WTC11 (cell line): ENCODE data around the gene TSSK2. TPM values are rescaled to one million over a fixed set of nuclear protein-coding genes. Genes with fewer than 3 reads are reported as not detected.

ENCODE experiments used
- ATAC-seq: fragments of 200-7000 bp; cut with Tn5 transposase; 2 replicates; pipeline ENCODE4 v1.10.0; 2021; ENCODE audit warnings: mild to moderate bottlenecking, moderate library complexity
- CTCF ChIA-PET: fragments of 300-600 bp; sonication (Branson Sonifier 250); formaldehyde crosslinking; loops from one replicate; lab custom pipeline; 2021; ENCODE audit warnings: antibody characterized with exemption; lab: Charles Lee
- POLR2A ChIA-PET: fragments of 350-600 bp; sonication (Branson Sonifier 250); formaldehyde crosslinking; loops from one replicate; lab custom pipeline; 2021; ENCODE audit warnings: antibody characterized with exemption; lab: Charles Lee
- DNase-seq: peaks from one replicate; pipeline ENCODE4 v3.0.0; 2021; ENCODE audit warnings: low spot score
- H3K27ac Mint-ChIP-seq: 2 replicates; pipeline ENCODE4 v1.8.0; 2021; ENCODE audit warnings: mixed read lengths
- H3K27me3 Mint-ChIP-seq: 2 replicates; pipeline ENCODE4 v1.8.0; 2021; ENCODE audit warnings: low read depth, mild to moderate bottlenecking, moderate library complexity, mixed read lengths
- H3K36me3 Mint-ChIP-seq: 2 replicates; pipeline ENCODE4 v1.8.0; 2021; ENCODE audit warnings: mixed read lengths
- H3K4me1 Mint-ChIP-seq: 2 replicates; pipeline ENCODE4 v1.8.0; 2022; ENCODE audit warnings: mixed read lengths
- H3K4me3 Mint-ChIP-seq: 2 replicates; pipeline ENCODE4 v1.8.0; 2021; ENCODE audit warnings: mild to moderate bottlenecking, moderate library complexity, mixed read lengths
- H3K9me3 Mint-ChIP-seq: 2 replicates; pipeline ENCODE4 v1.8.0; 2021; ENCODE audit warnings: mixed read lengths
- ATF1 ChIP-seq: sonication (generic); formaldehyde crosslinking; IDR thresholded peaks from 2 replicates; pipeline ENCODE4 v1.8.1; 2023; ENCODE audit warnings: mild to moderate bottlenecking, moderate library complexity, missing genetic modification reagents
- CREM ChIP-seq: sonication (generic); formaldehyde crosslinking; IDR thresholded peaks from 2 replicates; pipeline ENCODE4 v1.8.1; 2022; ENCODE audit warnings: mild to moderate bottlenecking, missing genetic modification reagents, moderate library complexity
- ETV6 ChIP-seq: sonication (generic); formaldehyde crosslinking; IDR thresholded peaks from 2 replicates; pipeline ENCODE4 v1.8.1; 2022; ENCODE audit warnings: mild to moderate bottlenecking, missing genetic modification reagents
- FOXK1 ChIP-seq: sonication (generic); formaldehyde crosslinking; IDR thresholded peaks from 2 replicates; pipeline ENCODE4 v1.8.0; 2022; ENCODE audit warnings: mild to moderate bottlenecking, moderate library complexity, missing genetic modification reagents
- GTF2I ChIP-seq: fragments of 250-450 bp; sonication (Bioruptor Pico); conservative IDR thresholded peaks from 2 replicates; pipeline ENCODE4 v1.4.0; 2021; ENCODE audit warnings: mild to moderate bottlenecking
- HMGA2 ChIP-seq: fragments of 250-450 bp; sonication (Bioruptor Pico); IDR thresholded peaks from 2 replicates; pipeline ENCODE4 v1.4.0; 2021; ENCODE audit warnings: mild to moderate bottlenecking, moderate library complexity
- IRF1 ChIP-seq: sonication (generic); formaldehyde crosslinking; IDR thresholded peaks from 2 replicates; pipeline ENCODE4 v1.8.0; 2023; ENCODE audit warnings: missing genetic modification reagents
- MLX ChIP-seq: sonication (generic); formaldehyde crosslinking; IDR thresholded peaks from 2 replicates; pipeline ENCODE4 v1.8.1; 2023; ENCODE audit warnings: mild to moderate bottlenecking, missing genetic modification reagents, moderate library complexity
- MXD4 ChIP-seq: fragments of 250-450 bp; sonication (Bioruptor Pico); IDR thresholded peaks from 2 replicates; pipeline ENCODE4 v1.8.0; 2021; ENCODE audit warnings: mild to moderate bottlenecking, moderate library complexity, borderline replicate concordance
- TCF7 ChIP-seq: sonication (generic); formaldehyde crosslinking; IDR thresholded peaks from 2 replicates; pipeline ENCODE4 v1.8.0; 2022; ENCODE audit warnings: mild to moderate bottlenecking, low read depth, missing genetic modification reagents, moderate library complexity
- TP53 ChIP-seq: sonication (generic); formaldehyde crosslinking; IDR thresholded peaks from 2 replicates; pipeline ENCODE4 v1.8.1; 2023; ENCODE audit warnings: mild to moderate bottlenecking, missing genetic modification reagents
- ZBTB43 ChIP-seq: sonication (generic); formaldehyde crosslinking; IDR thresholded peaks from 2 replicates; pipeline ENCODE4 v1.8.1; 2023; ENCODE audit warnings: mild to moderate bottlenecking, missing genetic modification reagents
- total RNA-seq: library from RNA; stranded (reverse); gene quantifications from 3 replicates; pipeline ENCODE4 v1.2.3, GENCODE V29; 2021
- TF ChIP-seq, protein P1 (sequence below): fragments of 200-600 bp; IDR thresholded peaks from 2 replicates; pipeline ENCODE4 v1.8.0; 2022; ENCODE audit warnings: antibody characterized with exemption
- TF ChIP-seq, protein P2 (sequence below): fragments of 250-450 bp; sonication (Bioruptor Pico); IDR thresholded peaks from 2 replicates; pipeline ENCODE4 v1.9.0; 2021; ENCODE audit warnings: moderate library complexity, mild to moderate bottlenecking, inconsistent platforms, borderline replicate concordance
- TF ChIP-seq, protein P3 (sequence below): fragments of 250-450 bp; sonication (Bioruptor Pico); IDR thresholded peaks from 2 replicates; pipeline ENCODE4 v1.9.0; 2021; ENCODE audit warnings: mild to moderate bottlenecking
- TF ChIP-seq, protein P4 (sequence below): fragments of 250-450 bp; sonication (Bioruptor Pico); conservative IDR thresholded peaks from 2 replicates; pipeline ENCODE4 v1.9.0; 2021; ENCODE audit warnings: mild to moderate bottlenecking
- TF ChIP-seq, protein P5 (sequence below): sonication (generic); formaldehyde crosslinking; IDR thresholded peaks from 2 replicates; pipeline ENCODE4 v1.8.0; 2022; ENCODE audit warnings: mild to moderate bottlenecking, missing genetic modification reagents
- TF ChIP-seq, protein P6 (sequence below): sonication (generic); formaldehyde crosslinking; IDR thresholded peaks from 2 replicates; pipeline ENCODE4 v1.8.1; 2022; ENCODE audit warnings: low read depth, mild to moderate bottlenecking, moderate library complexity, missing genetic modification reagents, borderline replicate concordance

Gene TSSK2
- total RNA-seq, 1 experiment from 2014 or later, result not detected

DNA sequence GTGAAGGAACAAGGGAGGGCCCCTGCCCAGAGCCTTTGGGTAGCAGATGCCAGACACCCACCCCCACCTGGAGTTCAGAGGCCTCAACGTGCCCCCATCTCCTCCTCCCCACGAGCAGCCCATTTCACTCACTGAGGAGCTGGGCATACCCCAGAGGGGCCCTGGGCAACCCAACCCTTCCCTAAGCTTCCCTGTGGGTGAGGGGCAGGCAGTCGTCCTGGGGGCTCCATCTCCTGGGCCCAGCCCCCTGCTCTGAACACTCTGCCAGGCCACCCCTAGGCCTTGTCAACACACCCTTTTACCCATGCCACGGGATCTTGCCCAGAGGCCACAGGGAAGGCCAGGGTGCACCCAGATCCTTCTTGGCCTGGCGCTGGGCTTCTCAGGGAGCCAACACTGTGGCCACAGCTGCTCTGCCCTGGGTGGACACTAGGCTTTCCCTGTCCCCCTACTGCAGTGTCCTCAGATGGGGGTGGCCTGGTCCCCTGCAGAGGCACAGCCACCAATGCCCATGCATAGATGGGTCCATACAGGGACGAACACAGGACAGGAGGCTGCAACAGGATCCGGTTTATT, 44.0 kb downstream of the TSSK2 start (continued):
- TF ChIP-seq, protein P1, sequence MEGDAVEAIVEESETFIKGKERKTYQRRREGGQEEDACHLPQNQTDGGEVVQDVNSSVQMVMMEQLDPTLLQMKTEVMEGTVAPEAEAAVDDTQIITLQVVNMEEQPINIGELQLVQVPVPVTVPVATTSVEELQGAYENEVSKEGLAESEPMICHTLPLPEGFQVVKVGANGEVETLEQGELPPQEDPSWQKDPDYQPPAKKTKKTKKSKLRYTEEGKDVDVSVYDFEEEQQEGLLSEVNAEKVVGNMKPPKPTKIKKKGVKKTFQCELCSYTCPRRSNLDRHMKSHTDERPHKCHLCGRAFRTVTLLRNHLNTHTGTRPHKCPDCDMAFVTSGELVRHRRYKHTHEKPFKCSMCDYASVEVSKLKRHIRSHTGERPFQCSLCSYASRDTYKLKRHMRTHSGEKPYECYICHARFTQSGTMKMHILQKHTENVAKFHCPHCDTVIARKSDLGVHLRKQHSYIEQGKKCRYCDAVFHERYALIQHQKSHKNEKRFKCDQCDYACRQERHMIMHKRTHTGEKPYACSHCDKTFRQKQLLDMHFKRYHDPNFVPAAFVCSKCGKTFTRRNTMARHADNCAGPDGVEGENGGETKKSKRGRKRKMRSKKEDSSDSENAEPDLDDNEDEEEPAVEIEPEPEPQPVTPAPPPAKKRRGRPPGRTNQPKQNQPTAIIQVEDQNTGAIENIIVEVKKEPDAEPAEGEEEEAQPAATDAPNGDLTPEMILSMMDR, result no peak
- no peak for TF ChIP-seq ATF1 (CRISPR knock-in tag)
- TF ChIP-seq GTF2I (CRISPR knock-in tag), result no peak

DNA sequence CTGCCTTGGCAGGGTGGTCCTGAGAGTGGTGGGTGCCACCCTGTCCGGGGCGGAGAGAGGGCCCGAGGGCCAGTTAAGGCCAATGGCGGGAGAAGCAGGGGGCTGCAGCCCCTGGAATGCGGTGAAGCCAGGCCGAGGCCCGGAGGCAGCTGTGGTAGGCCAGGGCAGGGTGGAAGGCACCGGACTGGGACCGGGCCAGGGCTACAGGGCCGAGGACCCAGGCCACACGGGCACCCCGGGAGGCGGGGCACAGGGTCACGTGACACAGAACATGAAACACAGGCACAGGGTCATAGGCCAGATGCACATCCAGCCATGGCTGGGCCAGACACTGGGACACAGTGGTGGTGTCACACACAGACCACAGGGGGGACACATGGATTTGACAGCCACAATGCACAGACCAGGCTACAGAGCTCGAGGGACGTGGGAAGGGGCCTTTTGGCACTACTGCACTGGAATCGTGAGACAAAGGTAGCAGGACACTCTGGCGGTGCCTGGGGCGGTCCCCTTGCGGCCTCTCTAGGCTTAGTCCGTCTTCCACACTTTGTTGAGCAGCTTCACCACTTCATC, 44.6 kb downstream of the TSSK2 start:
- Mint-ChIP-seq H3K9me3 (no peaks in the 10 kb centered on the region), H3K4me3 (peak overlapping the region; percentile 31; the same call in 1 of the 2 replicates), H3K27me3 (peaks cover 3% of the 10 kb centered on the region), H3K27ac (peak overlapping the region; percentile 84), H3K4me1 (peaks cover 48% of the 10 kb centered on the region), H3K36me3 (no peaks in the 10 kb centered on the region; the same call in 1 of the 2 replicates)
- CTCF ChIA-PET, result interaction anchor here (2.5 kb wide), 1 partner anchor 31 kb away, joined by 9 read pairs; the partner anchor contains the start of gene ESS2
- no peak for ATAC-seq
- TF ChIP-seq MXD4 (CRISPR knock-in tag), result no peak
- TF ChIP-seq ZBTB43 (CRISPR knock-in tag), result 0 out of 2 replicates have a peak, but pooled peaks have one; percentile 42
- no peak for TF ChIP-seq FOXK1
- no peak for TF ChIP-seq HMGA2 (CRISPR knock-in tag)
- TF ChIP-seq, protein P2, sequence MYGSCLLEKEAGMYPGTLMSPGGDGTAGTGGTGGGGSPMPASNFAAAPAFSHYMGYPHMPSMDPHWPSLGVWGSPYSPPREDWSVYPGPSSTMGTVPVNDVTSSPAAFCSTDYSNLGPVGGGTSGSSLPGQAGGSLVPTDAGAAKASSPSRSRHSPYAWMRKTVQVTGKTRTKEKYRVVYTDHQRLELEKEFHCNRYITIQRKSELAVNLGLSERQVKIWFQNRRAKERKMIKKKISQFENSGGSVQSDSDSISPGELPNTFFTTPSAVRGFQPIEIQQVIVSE (CRISPR knock-in tag), result no peak
- TF ChIP-seq MLX (CRISPR knock-in tag), result no peak
- TF ChIP-seq, protein P3, sequence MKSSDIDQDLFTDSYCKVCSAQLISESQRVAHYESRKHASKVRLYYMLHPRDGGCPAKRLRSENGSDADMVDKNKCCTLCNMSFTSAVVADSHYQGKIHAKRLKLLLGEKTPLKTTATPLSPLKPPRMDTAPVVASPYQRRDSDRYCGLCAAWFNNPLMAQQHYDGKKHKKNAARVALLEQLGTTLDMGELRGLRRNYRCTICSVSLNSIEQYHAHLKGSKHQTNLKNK (CRISPR knock-in tag), result no peak
- TF ChIP-seq ATF1 (CRISPR knock-in tag), result no peak
- peak; percentile 73; the same call in 1 of the 2 replicates for TF ChIP-seq IRF1 (CRISPR knock-in tag)
- 0 out of 2 replicates have a peak, but pooled peaks have one; percentile 47 for TF ChIP-seq TCF7
- TF ChIP-seq, protein P4, sequence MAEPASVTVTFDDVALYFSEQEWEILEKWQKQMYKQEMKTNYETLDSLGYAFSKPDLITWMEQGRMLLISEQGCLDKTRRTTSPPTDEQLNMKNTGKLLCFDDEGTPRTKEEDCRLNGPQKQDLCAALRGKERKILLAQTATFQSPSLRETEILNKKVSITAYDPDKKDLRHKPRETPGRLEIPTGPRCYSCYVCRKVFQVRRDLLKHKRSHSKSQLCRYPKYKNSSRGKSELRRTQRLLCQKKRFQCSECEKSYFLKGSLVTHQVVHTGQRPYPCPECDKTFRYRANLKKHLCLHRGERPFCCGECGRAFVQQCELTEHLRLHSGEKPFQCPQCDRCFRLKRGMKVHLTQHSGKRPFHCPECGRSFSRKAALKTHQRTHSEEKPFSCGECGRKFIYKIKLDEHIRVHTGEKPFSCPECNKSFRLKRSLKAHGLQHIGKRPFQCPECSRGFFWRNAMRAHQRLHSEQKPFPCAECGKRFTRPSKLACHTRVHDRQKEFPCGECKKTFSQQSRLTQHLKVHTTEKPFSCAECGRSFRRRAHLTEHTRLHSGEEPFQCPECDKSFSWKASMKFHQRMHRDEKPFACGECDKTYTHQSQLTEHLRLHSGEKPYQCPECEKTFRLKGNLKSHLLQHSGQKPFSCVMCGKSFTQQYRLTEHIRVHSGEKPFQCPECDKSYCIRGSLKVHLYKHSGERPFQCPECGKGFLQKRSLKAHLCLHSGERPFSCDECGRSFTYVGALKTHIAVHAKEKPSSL, result no peak
- TF ChIP-seq, protein P5, sequence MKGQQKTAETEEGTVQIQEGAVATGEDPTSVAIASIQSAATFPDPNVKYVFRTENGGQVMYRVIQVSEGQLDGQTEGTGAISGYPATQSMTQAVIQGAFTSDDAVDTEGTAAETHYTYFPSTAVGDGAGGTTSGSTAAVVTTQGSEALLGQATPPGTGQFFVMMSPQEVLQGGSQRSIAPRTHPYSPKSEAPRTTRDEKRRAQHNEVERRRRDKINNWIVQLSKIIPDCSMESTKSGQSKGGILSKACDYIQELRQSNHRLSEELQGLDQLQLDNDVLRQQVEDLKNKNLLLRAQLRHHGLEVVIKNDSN, result peak; percentile 33; the same call in 1 of the 2 replicates
- TF ChIP-seq, protein P6, sequence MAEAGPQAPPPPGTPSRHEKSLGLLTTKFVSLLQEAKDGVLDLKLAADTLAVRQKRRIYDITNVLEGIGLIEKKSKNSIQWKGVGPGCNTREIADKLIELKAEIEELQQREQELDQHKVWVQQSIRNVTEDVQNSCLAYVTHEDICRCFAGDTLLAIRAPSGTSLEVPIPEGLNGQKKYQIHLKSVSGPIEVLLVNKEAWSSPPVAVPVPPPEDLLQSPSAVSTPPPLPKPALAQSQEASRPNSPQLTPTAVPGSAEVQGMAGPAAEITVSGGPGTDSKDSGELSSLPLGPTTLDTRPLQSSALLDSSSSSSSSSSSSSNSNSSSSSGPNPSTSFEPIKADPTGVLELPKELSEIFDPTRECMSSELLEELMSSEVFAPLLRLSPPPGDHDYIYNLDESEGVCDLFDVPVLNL, result no peak
- TF ChIP-seq CREM (CRISPR knock-in tag), result no peak
- TF ChIP-seq TP53 (CRISPR knock-in tag), result no peak
- TF ChIP-seq ETV6 (CRISPR knock-in tag), result 0 out of 2 replicates have a peak, but pooled peaks have one; percentile 15
- DNase-seq, result no peak
- POLR2A ChIA-PET, result no interaction called here
